H1 (cell line): ENCODE results near the gene BARHL1. TPM values are rescaled to one million over a fixed set of nuclear protein-coding genes. Genes with fewer than 3 reads are reported as not detected.

Experiments
- CTCF ChIA-PET: fragments of 300-600 bp; sonication (Branson Sonifier 250); formaldehyde crosslinking; loops from one replicate; lab custom pipeline; 2021; ENCODE audit not compliant: partially characterized antibody; lab: Charles Lee
- POLR2A ChIA-PET: fragments of 300-600 bp; sonication (Branson Sonifier 250); formaldehyde crosslinking; loops from one replicate; lab custom pipeline; 2021; ENCODE audit warnings: inconsistent platforms; ENCODE audit not compliant: partially characterized antibody; lab: Charles Lee
- DNase-seq, 2 experiments: peaks; one replicate each; pipeline versions ENCODE4 v3.0.0 to v3.0.0-alpha.2; 2010 to 2022; ENCODE audit warnings: low spot score in 2 of 2, low read depth in 1 of 2, mixed read lengths in 1 of 2
- FAIRE-seq: peaks from 2 replicates; lab custom pipeline; 2011; peaks lifted over from hg19 to GRCh38; lab: Jason Lieb, UNC
- H2AFZ ChIP-seq: 2 replicates; pipeline ENCODE4 v1.8.1; 2012; ENCODE audit warnings: low read length, inconsistent platforms
- H2AK5ac ChIP-seq: 2 replicates; pipeline ENCODE4 v1.6.1; 2013; ENCODE audit warnings: low read depth, low read length
- H2BK120ac ChIP-seq: replicated peaks from 2 replicates; pipeline ENCODE3; 2013; ENCODE audit warnings: low read depth, low read length, inconsistent platforms
- H2BK12ac ChIP-seq: 2 replicates; pipeline ENCODE4 v1.6.1; 2013; ENCODE audit warnings: low read depth, low read length
- H2BK15ac ChIP-seq: 2 replicates; pipeline ENCODE4 v1.6.1; 2013; ENCODE audit warnings: low read length
- H2BK20ac ChIP-seq: 2 replicates; pipeline ENCODE4 v1.6.1; 2013; ENCODE audit warnings: low read length
- H2BK5ac ChIP-seq: 2 replicates; pipeline ENCODE4 v1.6.1; 2013; ENCODE audit warnings: low read depth, low read length
- H3K14ac ChIP-seq: 2 replicates; pipeline ENCODE4 v1.6.1; 2013; ENCODE audit warnings: inconsistent platforms; ENCODE audit not compliant: insufficient read length
- H3K18ac ChIP-seq: 2 replicates; pipeline ENCODE4 v1.6.1; 2013; ENCODE audit warnings: low read length; ENCODE audit errors: extremely low read depth
- H3K23ac ChIP-seq: 2 replicates; pipeline ENCODE4 v1.6.1; 2013; ENCODE audit warnings: inconsistent platforms; ENCODE audit not compliant: insufficient read length
- H3K23me2 ChIP-seq: 2 replicates; pipeline ENCODE4 v1.6.1; 2013; ENCODE audit warnings: low read depth, low read length
- H3K27ac ChIP-seq: 2 replicates; pipeline ENCODE4 v1.6.1; 2011; ENCODE audit warnings: low read depth, low read length, inconsistent platforms
- H3K27me3 ChIP-seq, 4 experiments: replicated peaks in 1 of 4; 1 replicate in 1 of 4; 2 replicates in 3 of 4; pipeline versions ENCODE4 v1.6.1 to v1.8.1; 2011 to 2013; ENCODE audit warnings: low read length in 3 of 4, mild to moderate bottlenecking in 3 of 4, inconsistent platforms in 2 of 4, mixed read lengths in 2 of 4, moderate library complexity in 1 of 4; ENCODE audit not compliant: control insufficient read depth in 3 of 4, insufficient read depth in 3 of 4; ENCODE audit errors: extremely low read depth in 1 of 4
- H3K36me3 ChIP-seq, 4 experiments: 2 replicates each; pipeline versions ENCODE4 v1.6.1 to v1.8.1; 2011 to 2013; ENCODE audit warnings: mild to moderate bottlenecking in 4 of 4, low read length in 3 of 4, moderate library complexity in 2 of 4, control low read depth in 1 of 4, inconsistent platforms in 1 of 4; ENCODE audit not compliant: insufficient read depth in 4 of 4, control insufficient read depth in 2 of 4
- H3K4ac ChIP-seq: replicated peaks from 2 replicates; pipeline ENCODE3; 2013; ENCODE audit warnings: low read length, low read depth, mixed read lengths, inconsistent platforms; ENCODE audit not compliant: insufficient read length
- H3K4me1 ChIP-seq, 4 experiments: replicated peaks in 1 of 4; 1 replicate in 1 of 4; 2 replicates in 3 of 4; pipeline versions ENCODE4 v1.6.1 to v1.8.1; 2011 to 2013; ENCODE audit warnings: low read length in 3 of 4, inconsistent platforms in 2 of 4, mixed read lengths in 1 of 4; ENCODE audit not compliant: insufficient read depth in 4 of 4, control insufficient read depth in 3 of 4
- H3K4me2 ChIP-seq, 2 experiments: 2 replicates each; pipeline versions ENCODE4 v1.6.1 to v1.8.1; 2011 to 2013; ENCODE audit warnings: low read depth in 2 of 2, low read length in 2 of 2, control low read depth in 1 of 2, inconsistent platforms in 1 of 2, mild to moderate bottlenecking in 1 of 2; ENCODE audit not compliant: insufficient read depth in 1 of 2
- H3K4me3 ChIP-seq, 4 experiments: fragments of 200-600, 300-600 bp in 1 of 4; sonication (generic), shearing (Covaris generic), sonication (Bioruptor Twin) in 1 of 4; 2 replicates each; pipeline versions ENCODE4 v1.5.1 to v1.8.1; 2011 to 2016; ENCODE audit warnings: low read length in 4 of 4, low read depth in 3 of 4, control low read depth in 2 of 4, inconsistent platforms in 2 of 4, mild to moderate bottlenecking in 2 of 4, mixed read lengths in 1 of 4, moderate library complexity in 1 of 4; ENCODE audit not compliant: insufficient read depth in 2 of 4; ENCODE audit errors: extremely low read depth in 1 of 4
- H3K56ac ChIP-seq: replicated peaks from 2 replicates; pipeline ENCODE3; 2013; ENCODE audit warnings: low read depth, mild to moderate bottlenecking, mixed read lengths, low read length, inconsistent platforms; ENCODE audit not compliant: insufficient read length
- H3K79me1 ChIP-seq: 2 replicates; pipeline ENCODE4 v1.6.1; 2013; ENCODE audit warnings: low read depth, low read length, control low read depth
- H3K79me2 ChIP-seq, 2 experiments: 2 replicates each; pipeline versions ENCODE4 v1.6.1 to v1.8.1; 2012 to 2013; ENCODE audit warnings: low read length in 2 of 2, mild to moderate bottlenecking in 2 of 2, inconsistent platforms in 1 of 2; ENCODE audit not compliant: insufficient read depth in 2 of 2, control insufficient read depth in 1 of 2
- H3K9ac ChIP-seq, 4 experiments: replicated peaks in 1 of 4; 1 replicate in 1 of 4; 2 replicates in 3 of 4; pipeline versions ENCODE4 v1.6.1 to v1.8.1; 2011 to 2013; ENCODE audit warnings: low read depth in 3 of 4, low read length in 3 of 4, control low read depth in 2 of 4, mild to moderate bottlenecking in 2 of 4, moderate library complexity in 2 of 4, inconsistent platforms in 1 of 4; ENCODE audit errors: extremely low read depth in 1 of 4
- H3K9me3 ChIP-seq, 2 experiments: 2 replicates each; pipeline versions ENCODE4 v1.6.1 to v1.8.1; 2012 to 2013; ENCODE audit warnings: mild to moderate bottlenecking in 2 of 2, moderate library complexity in 2 of 2, control low read depth in 1 of 2, inconsistent platforms in 1 of 2, low read depth in 1 of 2, low read length in 1 of 2, mixed read lengths in 1 of 2; ENCODE audit not compliant: insufficient read depth in 2 of 2
- H4K20me1 ChIP-seq, 2 experiments: replicated peaks in 1 of 2; 2 replicates each; pipeline versions ENCODE3 to v1.8.1; 2011 to 2013; ENCODE audit warnings: inconsistent platforms in 2 of 2, low read length in 2 of 2, mild to moderate bottlenecking in 1 of 2; ENCODE audit not compliant: insufficient read depth in 2 of 2, control insufficient read depth in 1 of 2
- H4K5ac ChIP-seq: 2 replicates; pipeline ENCODE4 v1.6.1; 2013; ENCODE audit warnings: low read length, low read depth, mixed read lengths, inconsistent platforms; ENCODE audit not compliant: insufficient read length
- H4K8ac ChIP-seq: 2 replicates; pipeline ENCODE4 v1.8.0; 2013; ENCODE audit warnings: mild to moderate bottlenecking, moderate library complexity, low read length, inconsistent platforms; ENCODE audit not compliant: insufficient read depth; ENCODE audit errors: extremely low read depth
- H4K91ac ChIP-seq: replicated peaks from 2 replicates; pipeline ENCODE3; 2013; ENCODE audit warnings: low read length, mixed read lengths, inconsistent platforms; ENCODE audit not compliant: insufficient read length
- BCL11A ChIP-seq, 2 experiments: IDR thresholded peaks; one replicate each; pipeline ENCODE4 v1.6.1; 2011; ENCODE audit warnings: low read depth in 2 of 2, low read length in 2 of 2, mild to moderate bottlenecking in 2 of 2
- CHD2 ChIP-seq: IDR thresholded peaks from 2 replicates; pipeline ENCODE4 v1.6.1; 2012; ENCODE audit warnings: low read length, improper control_type of control experiment
- CREB1 ChIP-seq: IDR thresholded peaks from 2 replicates; pipeline ENCODE4 v1.6.1; 2012; ENCODE audit warnings: inconsistent platforms
- GTF2F1 ChIP-seq: IDR thresholded peaks from 2 replicates; pipeline ENCODE4 v1.6.1; 2012; ENCODE audit warnings: low read depth, low read length, improper control_type of control experiment, borderline replicate concordance
- NANOG ChIP-seq: IDR thresholded peaks from 2 replicates; pipeline ENCODE4 v1.6.1; 2011; ENCODE audit warnings: low read length, low read depth, mild to moderate bottlenecking, inconsistent platforms; ENCODE audit not compliant: insufficient read depth, poor library complexity, severe bottlenecking
- NRF1 ChIP-seq: IDR thresholded peaks from 2 replicates; pipeline ENCODE4 v1.6.1; 2011; ENCODE audit warnings: mild to moderate bottlenecking, low read depth, low read length, improper control_type of control experiment
- RAD21 ChIP-seq, 2 experiments: IDR thresholded peaks in 1 of 2; conservative IDR thresholded peaks in 1 of 2; 2 replicates each; pipeline ENCODE4 v1.6.1; 2011; ENCODE audit warnings: low read depth in 2 of 2, low read length in 2 of 2, improper control_type of control experiment in 1 of 2, inconsistent platforms in 1 of 2, mild to moderate bottlenecking in 1 of 2, moderate library complexity in 1 of 2
- SIX5 ChIP-seq: IDR thresholded peaks from 2 replicates; pipeline ENCODE4 v1.6.1; 2011; ENCODE audit warnings: mild to moderate bottlenecking, low read depth, low read length
- USF2 ChIP-seq: IDR thresholded peaks from 2 replicates; pipeline ENCODE4 v1.6.1; 2011; ENCODE audit warnings: low read length, improper control_type of control experiment
- YY1 ChIP-seq: IDR thresholded peaks from 2 replicates; pipeline ENCODE4 v1.6.1; 2011; ENCODE audit warnings: low read depth, mild to moderate bottlenecking, low read length
- WGBS, 2 experiments: shearing (Covaris generic) in 1 of 2; methylation state at CpG; one replicate each; pipeline versions ENCODE4 v1.1.6 to v1.1.7; 2013 to 2015; ENCODE audit warnings: low lambda C conversion rate in 2 of 2, mixed read lengths in 2 of 2, inconsistent platforms in 1 of 2, low coverage in 1 of 2, missing lambda C conversion rate in 1 of 2; ENCODE audit not compliant: insufficient replicate concordance in 2 of 2, insufficient coverage in 1 of 2, insufficient read length in 1 of 2; ENCODE audit errors: extremely low coverage in 1 of 2, missing lambda C conversion rate in 1 of 2; 5-methylcytosine and 5-hydroxymethylcytosine counted together
- polyA plus RNA-seq, 7 experiments: library from polyadenylated mRNA; depleted of rRNA in 3 of 7; stranded (reverse) in 5 of 7; unstranded in 2 of 7; fragments of >200 nt in 5 of 7; fragments of 200-250 nt in 2 of 7; gene quantifications; 1 replicate in 5 of 7; 2 replicates in 1 of 7; 4 replicates in 1 of 7; pipeline versions ENCODE4 v1.2.1 to v1.2.3, GENCODE V29; 2011 to 2013; ENCODE audit warnings: missing spikeins in 2 of 7, mixed read lengths in 2 of 7
- total RNA-seq: library from RNA; stranded (reverse); fragmentation: NEBNext Ultra II Directional; extraction: Animal tissue kit (Norgen Biotek cat#: 25700); gene quantifications from 2 replicates; pipeline ENCODE4 v1.2.1, GENCODE V29; 2021

BARHL1 gene
- total and polyA plus RNA-seq, 2 of the 8 experiments (the other 6 are each of a cell fraction or from before 2014, with no cell fraction given) = not detected

GRCh38 chr9:132546148-132547051, 36.0 kb upstream of the BARHL1 start:
- Histone ChIP-seq H3K9ac (no peak overlapping the region), H2BK5ac (no peak overlapping the region), H3K23ac (no peak overlapping the region), H4K91ac (peak overlapping the region; percentile 46), H3K27me3 (no peaks in the 10 kb centered on the region; a peak in 1 of 7 replicates), H4K20me1 (no peaks in the 10 kb centered on the region), H3K79me2 (no peaks in the 10 kb centered on the region), H2BK120ac (no peak overlapping the region), H3K4ac (no peak overlapping the region), H3K4me2 (peak overlapping the region; percentile 68 to 86), H2BK15ac (no peak overlapping the region), H3K36me3 (no peaks in the 10 kb centered on the region), H3K79me1 (no peaks in the 10 kb centered on the region), H4K5ac (no peak overlapping the region), H3K9me3 (no peaks in the 10 kb centered on the region), H3K14ac (no peak overlapping the region), H2AK5ac (no peak overlapping the region), H3K23me2 (peaks cover 4% of the 10 kb centered on the region; the same call in 1 of the 2 replicates), H4K8ac (no peak overlapping the region; the same call in 1 of the 2 replicates), H2AFZ (peak overlapping the region; percentile 94; the same call in 1 of the 2 replicates), H3K56ac (no peak overlapping the region), H3K4me3 (peak overlapping the region; percentile 8 to 55 (median 46); a peak in 7 of 8 replicates), H3K4me1 (peaks cover 0 to 4% (median 4%) of the 10 kb centered on the region in 4 experiments; a peak in 4 of 7 replicates), H2BK20ac (0 out of 2 replicates have a peak overlapping the region, but pooled peaks have one; percentile 80), H3K18ac (peak overlapping the region; percentile 75; the same call in 1 of the 2 replicates), H2BK12ac (peak overlapping the region; percentile 69; the same call in 1 of the 2 replicates), H3K27ac (no peak overlapping the region)
- 8% methylated on average over 25 of the region's 27 CpGs; no CpG with 5 or more reads in 1 of the 2 experiments for WGBS, 2 experiments
- CTCF ChIA-PET = interaction anchor here (0.7 to 5.7 kb wide), 30 partner anchors 9 to 429 kb away, joined by 3 to 66 read pairs (median 4); partner anchors contain the start of gene CFAP77
- peak; percentile 34 to 90 for DNase-seq
- POLR2A ChIA-PET = no interaction called here
- FAIRE-seq = no peak
- TF ChIP-seq SIX5 (no peak), BCL11A (IDR thresholded peaks at IDR 0.05; ENCODE audit: low read depth in 2 of 2, low read length in 2 of 2) (no peak), GTF2F1 (no peak), RAD21 (IDR thresholded peaks at IDR 0.05 in 1 of 2, conservative IDR thresholded peaks at IDR 0.05 in 1 of 2; ENCODE audit: low read depth in 2 of 2, low read length in 2 of 2) (peak; percentile 30 to 49), YY1 (peak; percentile 81), USF2 (peak; percentile 24; the same call in 1 of the 2 replicates), NRF1 (no peak), NANOG (no peak), CHD2 (no peak), CREB1 (no peak)
